ENCODE results near the gene ADH1B.

DNA sequence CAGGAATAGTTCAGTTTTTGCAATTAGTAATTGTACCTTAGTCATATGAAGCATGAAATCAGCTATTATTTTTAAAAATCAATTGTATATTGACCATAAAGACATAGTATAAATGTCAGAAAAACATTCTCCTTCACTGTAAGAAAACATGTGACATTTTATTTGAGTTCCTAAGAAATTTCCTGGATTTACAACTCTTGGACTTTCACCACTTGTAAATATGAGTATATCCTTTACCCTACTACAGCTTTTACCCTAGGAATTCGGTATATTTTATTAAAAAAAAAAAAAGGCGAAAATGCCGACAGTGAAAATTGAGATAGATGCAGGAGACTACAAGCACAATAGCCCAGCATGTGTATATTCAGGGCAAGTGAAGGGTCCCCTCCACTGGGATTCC is 45.3 kb downstream of the ADH1B start:
- TF ChIP-seq ESRRA (IDR thresholded peaks at IDR 0.05; ENCODE audit: borderline replicate concordance, low read length) (no peak), POLR2A (IDR thresholded peaks at IDR 0.05; ENCODE audit: low read length) (no peak), PHF8 (IDR thresholded peaks at IDR 0.05; ENCODE audit: borderline replicate concordance, low read depth) (no peak), EP300 (IDR thresholded peaks at IDR 0.05) (no peak), CHD4 (IDR thresholded peaks at IDR 0.05; ENCODE audit: borderline replicate concordance) (no peak), CEBPB (IDR thresholded peaks at IDR 0.05) (no peak), RAD21 (conservative IDR thresholded peaks at IDR 0.05 in 1 of 2, IDR thresholded peaks at IDR 0.05 in 1 of 2) (no peak), SMC3 (IDR thresholded peaks at IDR 0.05) (no peak), CBX8 (IDR thresholded peaks at IDR 0.05) (no peak), HDAC2 (IDR thresholded peaks at IDR 0.05) (no peak)
- TF ChIP-seq, protein P1, sequence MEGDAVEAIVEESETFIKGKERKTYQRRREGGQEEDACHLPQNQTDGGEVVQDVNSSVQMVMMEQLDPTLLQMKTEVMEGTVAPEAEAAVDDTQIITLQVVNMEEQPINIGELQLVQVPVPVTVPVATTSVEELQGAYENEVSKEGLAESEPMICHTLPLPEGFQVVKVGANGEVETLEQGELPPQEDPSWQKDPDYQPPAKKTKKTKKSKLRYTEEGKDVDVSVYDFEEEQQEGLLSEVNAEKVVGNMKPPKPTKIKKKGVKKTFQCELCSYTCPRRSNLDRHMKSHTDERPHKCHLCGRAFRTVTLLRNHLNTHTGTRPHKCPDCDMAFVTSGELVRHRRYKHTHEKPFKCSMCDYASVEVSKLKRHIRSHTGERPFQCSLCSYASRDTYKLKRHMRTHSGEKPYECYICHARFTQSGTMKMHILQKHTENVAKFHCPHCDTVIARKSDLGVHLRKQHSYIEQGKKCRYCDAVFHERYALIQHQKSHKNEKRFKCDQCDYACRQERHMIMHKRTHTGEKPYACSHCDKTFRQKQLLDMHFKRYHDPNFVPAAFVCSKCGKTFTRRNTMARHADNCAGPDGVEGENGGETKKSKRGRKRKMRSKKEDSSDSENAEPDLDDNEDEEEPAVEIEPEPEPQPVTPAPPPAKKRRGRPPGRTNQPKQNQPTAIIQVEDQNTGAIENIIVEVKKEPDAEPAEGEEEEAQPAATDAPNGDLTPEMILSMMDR (IDR thresholded peaks at IDR 0.05), result no peak
- TF ChIP-seq, protein P2, sequence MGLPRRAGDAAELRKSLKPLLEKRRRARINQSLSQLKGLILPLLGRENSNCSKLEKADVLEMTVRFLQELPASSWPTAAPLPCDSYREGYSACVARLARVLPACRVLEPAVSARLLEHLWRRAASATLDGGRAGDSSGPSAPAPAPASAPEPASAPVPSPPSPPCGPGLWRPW (IDR thresholded peaks at IDR 0.05), result no peak
- TF ChIP-seq, protein P3, sequence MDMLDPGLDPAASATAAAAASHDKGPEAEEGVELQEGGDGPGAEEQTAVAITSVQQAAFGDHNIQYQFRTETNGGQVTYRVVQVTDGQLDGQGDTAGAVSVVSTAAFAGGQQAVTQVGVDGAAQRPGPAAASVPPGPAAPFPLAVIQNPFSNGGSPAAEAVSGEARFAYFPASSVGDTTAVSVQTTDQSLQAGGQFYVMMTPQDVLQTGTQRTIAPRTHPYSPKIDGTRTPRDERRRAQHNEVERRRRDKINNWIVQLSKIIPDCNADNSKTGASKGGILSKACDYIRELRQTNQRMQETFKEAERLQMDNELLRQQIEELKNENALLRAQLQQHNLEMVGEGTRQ (IDR thresholded peaks at IDR 0.05), result no peak

Measured in A549 (cell line).